Measurements from ENCODE around the gene SELENOP. TPM values are rescaled to one million over a fixed set of nuclear protein-coding genes. Genes with fewer than 3 reads are reported as not detected.

The SELENOP gene
- total and polyA plus RNA-seq, 2 of the 13 experiments (the other 11 are each of a cell fraction or from before 2014, with no cell fraction given), result 1,895 to 2,083 TPM

GRCh38 chr5:42824347-42824976, 12.8 kb upstream of the SELENOP start (continued):
- no peak for TF ChIP-seq TFDP1 (CRISPR knock-in tag; IDR thresholded peaks at IDR 0.05; ENCODE audit: borderline replicate concordance)
- TF ChIP-seq, protein P1, sequence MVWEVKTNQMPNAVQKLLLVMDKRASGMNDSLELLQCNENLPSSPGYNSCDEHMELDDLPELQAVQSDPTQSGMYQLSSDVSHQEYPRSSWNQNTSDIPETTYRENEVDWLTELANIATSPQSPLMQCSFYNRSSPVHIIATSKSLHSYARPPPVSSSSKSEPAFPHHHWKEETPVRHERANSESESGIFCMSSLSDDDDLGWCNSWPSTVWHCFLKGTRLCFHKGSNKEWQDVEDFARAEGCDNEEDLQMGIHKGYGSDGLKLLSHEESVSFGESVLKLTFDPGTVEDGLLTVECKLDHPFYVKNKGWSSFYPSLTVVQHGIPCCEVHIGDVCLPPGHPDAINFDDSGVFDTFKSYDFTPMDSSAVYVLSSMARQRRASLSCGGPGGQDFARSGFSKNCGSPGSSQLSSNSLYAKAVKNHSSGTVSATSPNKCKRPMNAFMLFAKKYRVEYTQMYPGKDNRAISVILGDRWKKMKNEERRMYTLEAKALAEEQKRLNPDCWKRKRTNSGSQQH (CRISPR knock-in tag; IDR thresholded peaks at IDR 0.05; ENCODE audit: low read depth), result peak; percentile 72; the same call in 1 of the 2 replicates
- TF ChIP-seq PTBP1 (IDR thresholded peaks at IDR 0.05; ENCODE audit: low read depth, low read length, poor library complexity, severe bottlenecking), result no peak
- TF ChIP-seq NR0B2 (CRISPR knock-in tag; IDR thresholded peaks at IDR 0.05), result no peak
- no peak for TF ChIP-seq JDP2 (CRISPR knock-in tag; IDR thresholded peaks at IDR 0.05; ENCODE audit: borderline replicate concordance)
- TF ChIP-seq MAFK (conservative IDR thresholded peaks at IDR 0.05 in 1 of 2, IDR thresholded peaks at IDR 0.05 in 1 of 2; ENCODE audit: low read length in 2 of 2), result no peak
- no peak for TF ChIP-seq CENPBD1 (CRISPR knock-in tag; IDR thresholded peaks at IDR 0.05; ENCODE audit: borderline replicate concordance, low read depth)
- TF ChIP-seq, protein P2, sequence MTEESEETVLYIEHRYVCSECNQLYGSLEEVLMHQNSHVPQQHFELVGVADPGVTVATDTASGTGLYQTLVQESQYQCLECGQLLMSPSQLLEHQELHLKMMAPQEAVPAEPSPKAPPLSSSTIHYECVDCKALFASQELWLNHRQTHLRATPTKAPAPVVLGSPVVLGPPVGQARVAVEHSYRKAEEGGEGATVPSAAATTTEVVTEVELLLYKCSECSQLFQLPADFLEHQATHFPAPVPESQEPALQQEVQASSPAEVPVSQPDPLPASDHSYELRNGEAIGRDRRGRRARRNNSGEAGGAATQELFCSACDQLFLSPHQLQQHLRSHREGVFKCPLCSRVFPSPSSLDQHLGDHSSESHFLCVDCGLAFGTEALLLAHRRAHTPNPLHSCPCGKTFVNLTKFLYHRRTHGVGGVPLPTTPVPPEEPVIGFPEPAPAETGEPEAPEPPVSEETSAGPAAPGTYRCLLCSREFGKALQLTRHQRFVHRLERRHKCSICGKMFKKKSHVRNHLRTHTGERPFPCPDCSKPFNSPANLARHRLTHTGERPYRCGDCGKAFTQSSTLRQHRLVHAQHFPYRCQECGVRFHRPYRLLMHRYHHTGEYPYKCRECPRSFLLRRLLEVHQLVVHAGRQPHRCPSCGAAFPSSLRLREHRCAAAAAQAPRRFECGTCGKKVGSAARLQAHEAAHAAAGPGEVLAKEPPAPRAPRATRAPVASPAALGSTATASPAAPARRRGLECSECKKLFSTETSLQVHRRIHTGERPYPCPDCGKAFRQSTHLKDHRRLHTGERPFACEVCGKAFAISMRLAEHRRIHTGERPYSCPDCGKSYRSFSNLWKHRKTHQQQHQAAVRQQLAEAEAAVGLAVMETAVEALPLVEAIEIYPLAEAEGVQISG (CRISPR knock-in tag; IDR thresholded peaks at IDR 0.05), result peak; percentile 68
- TF ChIP-seq SP5 (CRISPR knock-in tag; IDR thresholded peaks at IDR 0.05; ENCODE audit: borderline replicate concordance, low read depth), result peak; percentile 5; the same call in 1 of the 2 replicates
- TF ChIP-seq ZNF772 (CRISPR knock-in tag; IDR thresholded peaks at IDR 0.05), result peak; percentile 29; the same call in 1 of the 2 replicates
- no peak for TF ChIP-seq ZFYVE20 (CRISPR knock-in tag; IDR thresholded peaks at IDR 0.05; ENCODE audit: borderline replicate concordance, low read depth)
- no peak for TF ChIP-seq ZNF546 (CRISPR knock-in tag; conservative IDR thresholded peaks at IDR 0.05)
- 0 out of 2 replicates have a peak, but pooled peaks have one; percentile 53 for TF ChIP-seq ZBTB38 (CRISPR knock-in tag; IDR thresholded peaks at IDR 0.05)
- no peak; the same call in 1 of the 2 replicates for TF ChIP-seq FOXO1 (CRISPR knock-in tag; IDR thresholded peaks at IDR 0.05)
- TF ChIP-seq ONECUT2 (CRISPR knock-in tag; IDR thresholded peaks at IDR 0.05), result no peak
- no peak for TF ChIP-seq CBX1 (IDR thresholded peaks at IDR 0.05; ENCODE audit: low read depth)
- TF ChIP-seq NFKB2 (CRISPR knock-in tag; IDR thresholded peaks at IDR 0.05; ENCODE audit: borderline replicate concordance), result no peak
- no peak for TF ChIP-seq ZNF564 (CRISPR knock-in tag; IDR thresholded peaks at IDR 0.05)
- TF ChIP-seq ZNF792 (CRISPR knock-in tag; IDR thresholded peaks at IDR 0.05), result peak; percentile 62
- TF ChIP-seq HCFC1 (IDR thresholded peaks at IDR 0.05; ENCODE audit: low read depth, low read length), result no peak
- no peak for TF ChIP-seq ZNF616 (CRISPR knock-in tag; IDR thresholded peaks at IDR 0.05; ENCODE audit: low read depth)
- TF ChIP-seq ZSCAN5A (CRISPR knock-in tag; IDR thresholded peaks at IDR 0.05; ENCODE audit: borderline replicate concordance), result no peak
- no peak for TF ChIP-seq ZNF7 (CRISPR knock-in tag; IDR thresholded peaks at IDR 0.05)
